ENCODE data around the gene GPBP1.
A peak's percentile ranks its signal among the peaks of the same experiment; 100 is the strongest.
"Not testable (repeated sequence)": the region's sequence is repeated elsewhere in the genome, so short reads cannot be mapped to it uniquely, and the experiment has no call there.

The GPBP1 gene

GRCh38 chr5:57171816-57172465 is 1.9 kb upstream of the GPBP1 start:
- H3K4me3 Mint-ChIP-seq, result peak overlapping the region; percentile 99 to 100
- DNase-seq (peak in 1 of 3 experiments; percentile 5), ATAC-seq (replicated peaks) (no peak)
- H3K4me1 Mint-ChIP-seq (ENCODE audit: low read depth in 2 of 2), result peaks cover 21 to 25% of the 10 kb centered on the region in 2 donors
- H3K27ac Mint-ChIP-seq, result peak overlapping the region; percentile 100
- no peaks in the 10 kb centered on the region for H3K9me3 Mint-ChIP-seq
- no peaks in the 10 kb centered on the region for H3K27me3 Mint-ChIP-seq
- H3K36me3 Mint-ChIP-seq (ENCODE audit: insufficient read depth), result peaks cover 52% of the 10 kb centered on the region

DNA sequence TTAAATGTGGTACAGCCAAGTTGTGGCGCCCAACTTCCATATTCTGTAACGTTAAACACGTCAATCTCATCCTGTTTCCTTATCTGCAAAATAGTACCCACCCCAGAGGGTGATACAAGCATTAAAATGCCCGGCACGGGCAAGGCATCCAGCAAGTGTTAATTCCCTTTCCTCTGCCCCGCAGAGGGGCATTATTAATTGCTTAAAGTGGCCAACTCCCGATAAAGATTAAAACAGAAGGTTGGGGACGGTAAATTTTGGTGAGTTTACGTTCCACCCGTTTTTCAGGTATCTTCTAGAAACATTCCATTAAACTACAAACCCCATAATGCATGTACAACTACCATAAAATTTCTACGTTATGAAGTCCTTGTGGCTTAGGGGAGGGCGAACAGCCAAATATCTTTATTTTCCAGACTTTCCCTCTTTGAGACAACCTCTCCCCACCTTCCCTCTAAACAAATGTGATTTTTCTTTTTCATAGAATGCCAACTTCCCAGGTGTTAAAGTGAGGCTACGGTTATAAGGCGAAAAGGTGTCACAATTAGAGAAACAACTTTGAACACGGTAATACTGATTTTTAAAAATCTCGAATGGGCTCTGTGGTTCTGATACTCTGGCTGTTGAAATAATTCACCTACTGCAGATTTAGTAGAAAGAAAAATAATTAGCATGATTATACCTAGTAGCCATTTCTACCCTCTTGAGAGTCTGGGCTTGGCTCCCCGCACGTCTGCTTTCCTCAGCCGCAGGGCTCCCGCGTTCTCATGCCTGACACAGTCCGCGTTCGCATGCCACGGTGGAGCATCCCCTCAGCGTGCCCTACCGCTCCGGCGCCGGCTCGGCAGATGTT is 1.2 kb upstream of the GPBP1 start:
- Mint-ChIP-seq H3K4me3 (peak overlapping the region; percentile 99 to 100), H3K4me1 (ENCODE audit: low read depth in 2 of 2) (peaks cover 24 to 29% of the 10 kb centered on the region in 2 donors), H3K9me3 (no peaks in the 10 kb centered on the region), H3K27ac (peak overlapping the region; percentile 100), H3K36me3 (ENCODE audit: insufficient read depth) (peaks cover 59% of the 10 kb centered on the region), H3K27me3 (no peaks in the 10 kb centered on the region)
- peak in 2 of 3 experiments; percentile 13 to 41 for DNase-seq
- no peak for ATAC-seq (replicated peaks)

- Mint-ChIP-seq H3K4me1 (ENCODE audit: low read depth in 2 of 2) (peaks cover 36 to 43% of the 10 kb centered on the region in 2 donors), H3K36me3 (ENCODE audit: insufficient read depth) (peaks cover 74% of the 10 kb centered on the region), H3K27ac (peak overlapping the region; percentile 100), H3K9me3 (no peaks in the 10 kb centered on the region), H3K4me3 (peak overlapping the region; percentile 99 to 100), H3K27me3 (no peaks in the 10 kb centered on the region)
- ATAC-seq (replicated peaks) (no peak), DNase-seq (peak in 1 of 3 experiments; percentile 32)
Observed at GRCh38 chr5:57174128-57174889, 450 bp downstream of the GPBP1 start.

- Mint-ChIP-seq H3K4me1 (ENCODE audit: low read depth in 2 of 2) (peaks cover 42 to 50% of the 10 kb centered on the region in 2 donors), H3K36me3 (ENCODE audit: insufficient read depth) (peaks cover 75% of the 10 kb centered on the region), H3K27ac (peak overlapping the region; percentile 100), H3K27me3 (no peaks in the 10 kb centered on the region), H3K9me3 (no peaks in the 10 kb centered on the region), H3K4me3 (peak overlapping the region; percentile 99 to 100)
- no peak for ATAC-seq (replicated peaks)
- DNase-seq, result no peak
Observed at GRCh38 chr5:57174890-57175510, 1.1 kb downstream of the GPBP1 start.

DNA sequence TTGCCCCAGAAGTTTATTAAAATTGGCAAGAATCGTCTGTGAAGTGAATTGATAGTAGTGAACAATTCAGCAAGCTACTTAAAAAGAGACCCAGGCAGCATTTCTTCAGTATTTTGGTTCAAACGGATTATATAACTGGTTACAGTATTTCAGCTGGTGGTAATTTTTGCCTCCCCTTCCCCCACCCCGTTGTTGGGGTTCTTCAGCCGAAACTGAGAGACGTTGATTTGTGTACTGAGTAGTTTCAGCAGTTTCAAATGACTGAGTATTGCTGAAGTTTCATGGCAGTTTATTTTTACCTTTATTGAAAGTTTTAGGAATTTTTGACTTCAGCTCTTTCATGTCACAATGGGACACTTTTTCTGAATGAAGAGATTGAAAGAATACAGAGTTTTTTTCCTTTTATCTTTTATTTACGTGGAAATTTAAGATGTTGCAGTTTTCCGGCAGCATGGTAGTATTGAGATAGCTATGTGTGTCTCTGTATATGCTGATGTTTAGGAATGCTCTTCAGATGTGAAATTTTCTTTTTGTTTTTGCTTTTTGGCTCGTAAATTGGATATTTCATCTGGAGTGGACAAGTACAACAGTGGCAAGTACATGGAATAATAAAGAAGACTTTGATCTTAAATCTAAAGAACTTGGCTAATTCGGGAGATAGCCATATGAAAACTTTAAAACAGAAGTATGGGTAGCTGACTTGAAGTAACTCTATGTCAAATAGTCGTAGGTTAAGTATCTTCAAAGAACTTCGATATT is 1.9 kb downstream of the GPBP1 start:
- H3K9me3 Mint-ChIP-seq, result no peaks in the 10 kb centered on the region
- H3K4me1 Mint-ChIP-seq (ENCODE audit: low read depth in 2 of 2), result peaks cover 48 to 57% of the 10 kb centered on the region in 2 donors
- H3K27ac Mint-ChIP-seq, result peak overlapping the region; percentile 100
- no peak for ATAC-seq (replicated peaks)
- DNase-seq, result peak in 2 of 3 experiments; percentile 23 to 29
- H3K36me3 Mint-ChIP-seq (ENCODE audit: insufficient read depth), result peaks cover 76% of the 10 kb centered on the region
- H3K27me3 Mint-ChIP-seq, result no peaks in the 10 kb centered on the region
- H3K4me3 Mint-ChIP-seq, result peak overlapping the region; percentile 99 to 100

DNA sequence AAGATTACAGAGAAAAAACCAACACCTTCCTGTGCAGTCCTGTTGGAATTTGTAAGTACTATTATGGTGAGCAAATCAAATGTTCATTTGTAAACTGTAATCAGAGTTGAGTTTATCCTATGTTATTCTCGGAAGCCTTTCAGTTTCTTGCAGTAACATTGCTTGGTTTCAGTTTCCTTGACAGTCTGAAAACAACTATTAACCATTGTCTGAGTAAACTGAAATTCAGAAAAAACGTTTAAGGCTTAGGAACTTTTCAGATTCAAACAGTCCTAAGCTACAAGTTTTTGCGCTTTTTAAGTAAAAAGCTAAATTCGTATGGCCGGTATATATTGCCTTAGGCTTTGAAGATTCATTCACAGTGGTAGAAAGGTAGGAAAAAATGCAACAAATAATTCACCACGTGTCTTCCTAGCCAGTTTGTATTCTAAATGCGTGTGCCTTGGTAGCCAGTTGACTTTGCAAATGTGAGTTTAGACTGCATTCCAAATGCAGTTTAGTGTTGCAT is 2.5 kb downstream of the GPBP1 start:
- ATAC-seq (replicated peaks) (no peak), DNase-seq (no peak)
- peaks cover 80% of the 10 kb centered on the region for H3K36me3 Mint-ChIP-seq (ENCODE audit: insufficient read depth)
- H3K9me3 Mint-ChIP-seq, result no peaks in the 10 kb centered on the region
- no peaks in the 10 kb centered on the region for H3K27me3 Mint-ChIP-seq
- H3K4me3 Mint-ChIP-seq, result peak overlapping the region; percentile 99 to 100
- H3K4me1 Mint-ChIP-seq (ENCODE audit: low read depth in 2 of 2), result peaks cover 53 to 64% of the 10 kb centered on the region in 2 donors
- H3K27ac Mint-ChIP-seq, result peak overlapping the region; percentile 100

DNA sequence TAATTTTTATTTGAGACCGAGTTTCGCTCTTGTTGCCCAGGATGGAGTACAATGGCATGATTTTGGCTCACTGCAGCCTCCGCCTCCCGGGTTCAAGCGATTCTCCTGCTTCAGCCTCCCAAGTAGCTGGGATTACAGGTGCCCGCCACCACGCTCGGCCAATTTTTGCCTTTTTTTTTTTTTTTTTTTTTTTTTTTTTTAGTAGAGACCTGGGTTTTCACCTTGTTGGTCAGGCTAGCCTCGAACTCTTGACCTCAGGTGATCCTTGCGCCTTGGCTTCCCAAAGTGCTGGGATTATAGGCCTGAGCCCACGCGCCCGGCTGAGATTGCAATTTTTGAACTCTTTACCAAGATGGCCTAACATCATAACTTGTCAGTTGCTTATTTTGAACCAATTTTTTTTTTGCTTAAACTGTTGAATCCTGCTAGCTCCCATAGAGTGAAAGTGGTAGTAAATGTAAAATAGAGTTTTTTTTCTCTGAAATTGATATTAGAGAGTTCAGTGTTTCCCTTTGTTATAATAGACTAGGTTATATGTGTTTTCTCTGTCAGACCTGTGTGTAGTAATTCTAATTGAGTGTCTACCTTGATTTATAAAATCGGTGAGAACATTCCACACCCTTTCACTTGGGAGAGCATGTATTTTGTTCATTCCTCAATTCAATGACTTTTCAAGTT is 3.8 kb downstream of the GPBP1 start:
- Mint-ChIP-seq H3K4me3 (peak overlapping the region; percentile 99 to 100), H3K27ac (peak overlapping the region; percentile 100), H3K36me3 (ENCODE audit: insufficient read depth) (peaks cover 74% of the 10 kb centered on the region), H3K27me3 (no peaks in the 10 kb centered on the region), H3K4me1 (ENCODE audit: low read depth in 2 of 2) (peaks cover 48 to 58% of the 10 kb centered on the region in 2 donors), H3K9me3 (no peaks in the 10 kb centered on the region)
- ATAC-seq (replicated peaks), result no peak
- no peak for DNase-seq

DNA sequence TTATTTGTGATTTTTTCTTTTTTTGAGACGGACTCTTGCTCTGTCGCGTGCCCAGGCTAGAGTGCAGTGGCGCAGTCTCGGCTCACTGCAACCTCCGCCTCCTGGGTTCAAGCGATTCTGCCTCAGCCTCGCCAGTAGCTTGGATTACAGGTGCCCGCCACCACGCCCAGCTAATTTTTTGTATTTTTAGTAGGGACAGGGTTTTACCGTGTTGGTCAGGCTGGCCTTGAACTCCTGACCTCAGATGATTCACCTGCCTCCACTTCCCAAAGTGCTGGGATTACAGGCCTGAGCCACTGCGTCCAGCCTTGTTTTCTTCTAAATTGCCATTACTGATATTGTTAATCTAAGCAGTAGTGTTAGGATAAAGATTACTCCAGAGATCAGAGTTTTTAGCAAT is 4.4 kb downstream of the GPBP1 start:
- H3K4me3 Mint-ChIP-seq, result peak overlapping the region; percentile 99 to 100
- not testable (repeated sequence) for H3K27me3 Mint-ChIP-seq; H3K9me3 Mint-ChIP-seq; DNase-seq; ATAC-seq (replicated peaks)
- peaks cover 44 to 54% of the 10 kb centered on the region in 2 donors for H3K4me1 Mint-ChIP-seq (ENCODE audit: low read depth in 2 of 2)
- H3K36me3 Mint-ChIP-seq (ENCODE audit: insufficient read depth), result peaks cover 68% of the 10 kb centered on the region
- peak overlapping the region; percentile 93 to 100 for H3K27ac Mint-ChIP-seq

GRCh38 chr5:57179262-57180200 is 5.7 kb downstream of the GPBP1 start:
- ATAC-seq (replicated peaks) (no peak), DNase-seq (no peak)
- Mint-ChIP-seq H3K9me3 (no peaks in the 10 kb centered on the region), H3K27me3 (no peaks in the 10 kb centered on the region), H3K36me3 (ENCODE audit: insufficient read depth) (peaks cover 67% of the 10 kb centered on the region), H3K27ac (peak overlapping the region; percentile 93 to 100), H3K4me3 (peak overlapping the region; percentile 99 to 100), H3K4me1 (ENCODE audit: low read depth in 2 of 2) (peaks cover 48 to 62% of the 10 kb centered on the region in 2 donors)

DNA sequence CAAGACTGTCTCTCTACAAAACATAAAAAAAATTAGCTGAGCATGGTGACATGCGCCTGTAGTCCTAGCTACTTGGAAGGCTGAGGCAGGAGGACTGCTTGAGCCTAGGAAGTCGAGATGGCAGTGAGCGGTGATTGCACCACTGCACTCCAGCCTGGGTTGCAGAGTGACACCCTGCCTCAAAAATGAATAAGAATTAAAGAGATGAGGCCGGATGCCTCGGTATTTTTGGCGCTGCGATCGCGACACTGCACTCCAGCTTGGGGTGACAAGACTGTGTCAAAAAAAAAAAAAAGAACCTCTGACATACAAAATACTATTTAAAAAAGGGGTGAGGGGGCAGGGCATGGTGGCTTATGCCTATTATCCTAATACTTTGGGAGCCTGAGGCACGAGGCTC is 7.3 kb downstream of the GPBP1 start:
- Mint-ChIP-seq H3K27ac (peak overlapping the region; percentile 93 to 100), H3K9me3 (no peaks in the 10 kb centered on the region), H3K36me3 (ENCODE audit: insufficient read depth) (peaks cover 59% of the 10 kb centered on the region), H3K27me3 (no peaks in the 10 kb centered on the region), H3K4me3 (peak overlapping the region; percentile 99 to 100), H3K4me1 (ENCODE audit: low read depth in 2 of 2) (peaks cover 48 to 66% of the 10 kb centered on the region in 2 donors)
- ATAC-seq (replicated peaks), result peak; percentile 74
- DNase-seq, result peak; percentile 27 to 39 (median 33)

- H3K9me3 Mint-ChIP-seq, result no peaks in the 10 kb centered on the region
- H3K27ac Mint-ChIP-seq, result peak overlapping the region in 1 of 2 donors; percentile 7
- peaks cover 38% of the 10 kb centered on the region for H3K36me3 Mint-ChIP-seq (ENCODE audit: insufficient read depth)
- H3K4me1 Mint-ChIP-seq (ENCODE audit: low read depth in 2 of 2), result peaks cover 57 to 77% of the 10 kb centered on the region in 2 donors
- DNase-seq, result no peak
- no peaks in the 10 kb centered on the region for H3K27me3 Mint-ChIP-seq
- ATAC-seq (replicated peaks), result no peak
- peak overlapping the region; percentile 17 to 59 for H3K4me3 Mint-ChIP-seq
Observed at GRCh38 chr5:57184322-57184721, 10.5 kb downstream of the GPBP1 start.

Data from effector memory CD8-positive, alpha-beta T cell (primary cell).